ENCODE measurements around the gene TMUB2.

The TMUB2 gene

GRCh38 chr17:44176671-44177501, 9.9 kb upstream of the TMUB2 start:
- no peak for DNase-seq (ENCODE audit: low read depth in 2 of 2, low spot score in 1 of 2)

GRCh38 chr17:44177640-44178039, 9.1 kb upstream of the TMUB2 start:
- no peak for DNase-seq (ENCODE audit: low read depth in 2 of 2, low spot score in 1 of 2)

DNA sequence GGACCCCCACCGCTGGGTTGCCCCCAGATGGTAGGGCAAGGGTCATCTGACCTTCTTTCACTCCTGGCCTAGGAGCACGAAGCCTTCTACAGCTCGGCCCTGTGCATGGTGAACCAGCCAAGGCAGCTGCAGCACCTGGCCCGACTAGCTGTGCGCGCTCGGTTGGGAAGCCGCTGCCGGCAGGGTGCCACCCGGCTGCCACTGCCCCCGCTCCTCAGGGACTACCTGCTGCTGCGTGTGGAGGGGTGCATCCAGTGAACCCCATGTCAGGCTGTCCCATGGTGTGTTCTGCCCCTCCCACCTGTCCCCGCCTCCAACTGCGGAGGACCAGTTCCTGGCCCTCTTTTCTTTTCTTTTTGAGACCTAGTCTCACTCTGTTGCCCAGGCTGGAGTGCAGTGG, 8.6 kb upstream of the TMUB2 start:
- DNase-seq (ENCODE audit: low read depth in 2 of 2, low spot score in 1 of 2): no peak

GRCh38 chr17:44183024-44183423, 3.7 kb upstream of the TMUB2 start:
- no peak for DNase-seq (ENCODE audit: low read depth in 2 of 2, low spot score in 1 of 2)

DNA sequence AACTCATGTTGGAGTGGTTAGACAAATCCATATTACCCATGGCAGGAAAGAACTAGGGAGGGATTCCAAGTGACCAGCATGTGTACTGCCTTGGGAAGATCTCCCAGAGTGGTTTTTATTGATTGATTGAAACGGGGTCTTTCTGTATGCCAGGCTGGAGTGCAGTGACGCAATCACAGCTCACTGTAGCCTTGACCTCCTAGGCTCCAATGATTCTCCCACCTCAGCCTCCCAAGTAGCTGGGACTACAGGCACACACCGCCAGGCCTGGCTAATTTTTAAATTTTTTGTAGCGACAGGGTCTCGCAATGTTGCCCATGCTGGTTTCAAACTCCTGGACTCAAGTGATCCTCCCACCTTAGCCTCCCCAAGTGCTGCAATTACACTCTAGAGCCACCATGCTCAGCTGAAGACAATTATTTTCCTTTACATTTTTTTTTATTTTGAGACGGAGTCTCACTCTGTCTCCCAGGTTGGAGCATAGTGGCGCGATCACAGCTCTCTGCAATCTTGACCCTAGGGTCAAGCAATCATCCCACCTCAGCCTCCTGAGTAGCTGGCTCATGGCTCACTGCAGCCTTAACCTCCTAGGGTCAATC, 2.5 kb upstream of the TMUB2 start:
- DNase-seq (ENCODE audit: low read depth in 2 of 2, low spot score in 1 of 2): no peak

DNA sequence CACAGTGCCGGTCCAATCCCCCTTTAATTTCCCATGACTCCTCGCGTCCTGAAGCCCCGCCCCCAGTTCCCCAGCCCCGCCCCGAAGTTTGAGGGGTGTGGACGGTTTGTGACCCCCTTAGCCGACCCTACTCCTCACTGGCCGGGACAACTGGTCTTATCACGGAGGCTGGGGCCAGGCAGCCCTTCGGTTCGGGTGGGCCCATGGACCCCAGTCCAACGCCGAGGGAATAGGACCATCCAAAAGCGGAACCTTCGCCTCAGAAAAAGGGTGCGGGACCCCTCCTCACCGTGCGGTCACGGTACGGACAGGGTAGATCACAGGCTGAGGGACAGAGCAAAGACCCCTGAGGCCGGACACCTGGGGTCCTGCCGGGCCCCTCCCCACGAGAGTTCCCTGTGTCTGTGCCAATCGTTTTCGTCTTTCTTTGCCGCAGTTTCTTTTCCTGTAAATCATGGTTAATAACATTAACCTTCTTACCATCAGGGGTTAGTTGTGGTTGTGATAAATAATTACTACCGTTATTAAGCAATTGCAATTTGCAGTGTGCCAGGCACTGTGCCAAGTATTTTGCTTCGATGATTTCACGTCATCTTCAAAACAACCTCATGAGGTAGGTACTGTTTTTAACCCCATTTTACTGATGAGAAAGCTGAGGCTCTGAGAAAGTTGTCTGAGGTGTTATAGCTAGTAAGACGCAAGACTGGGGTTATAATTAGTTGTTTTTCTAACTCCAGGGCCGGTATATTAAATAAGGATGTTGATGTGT, 543 bp downstream of the TMUB2 start:
- DNase-seq (ENCODE audit: low read depth in 2 of 2, low spot score in 1 of 2): no peak

GRCh38 chr17:44188576-44189403, 2.0 kb downstream of the TMUB2 start:
- no peak for DNase-seq (ENCODE audit: low read depth in 2 of 2, low spot score in 1 of 2)

DNA sequence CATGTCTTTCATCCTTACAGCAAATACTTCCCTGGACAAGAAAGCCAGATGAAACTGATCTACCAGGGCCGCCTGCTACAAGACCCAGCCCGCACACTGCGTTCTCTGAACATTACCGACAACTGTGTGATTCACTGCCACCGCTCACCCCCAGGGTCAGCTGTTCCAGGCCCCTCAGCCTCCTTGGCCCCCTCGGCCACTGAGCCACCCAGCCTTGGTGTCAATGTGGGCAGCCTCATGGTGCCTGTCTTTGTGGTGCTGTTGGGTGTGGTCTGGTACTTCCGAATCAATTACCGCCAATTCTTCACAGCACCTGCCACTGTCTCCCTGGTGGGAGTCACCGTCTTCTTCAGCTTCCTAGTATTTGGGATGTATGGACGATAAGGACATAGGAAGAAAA, 3.7 kb downstream of the TMUB2 start:
- no peak for DNase-seq (ENCODE audit: low read depth in 2 of 2, low spot score in 1 of 2)

- no peak for DNase-seq (ENCODE audit: low read depth in 2 of 2, low spot score in 1 of 2)
Measured at GRCh38 chr17:44191369-44191768, 4.6 kb downstream of the TMUB2 start.

- no peak for DNase-seq (ENCODE audit: low read depth in 2 of 2, low spot score in 1 of 2)
Measured at GRCh38 chr17:44191941-44192496, 5.2 kb downstream of the TMUB2 start.

DNA sequence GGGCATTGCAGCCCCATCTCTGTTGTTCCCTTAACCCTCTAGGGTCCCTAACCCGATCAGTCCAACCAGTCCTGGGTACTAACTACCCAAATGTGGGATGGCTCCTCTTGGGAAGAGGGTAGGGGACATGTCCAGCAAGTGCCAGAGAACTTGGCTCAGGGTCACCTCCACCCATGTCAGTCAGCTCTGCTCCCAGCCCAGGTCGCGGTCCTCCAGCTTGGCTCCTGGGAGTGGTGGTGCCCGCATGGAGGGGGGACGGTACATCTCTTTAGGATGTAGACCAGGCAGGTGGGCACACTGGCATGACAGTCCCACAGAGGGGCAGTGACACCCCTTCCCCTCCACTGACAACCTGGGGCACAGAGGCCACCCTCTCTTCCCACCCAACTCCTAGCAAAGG, 6.0 kb downstream of the TMUB2 start:
- DNase-seq (ENCODE audit: low read depth in 2 of 2, low spot score in 1 of 2): no peak

DNA sequence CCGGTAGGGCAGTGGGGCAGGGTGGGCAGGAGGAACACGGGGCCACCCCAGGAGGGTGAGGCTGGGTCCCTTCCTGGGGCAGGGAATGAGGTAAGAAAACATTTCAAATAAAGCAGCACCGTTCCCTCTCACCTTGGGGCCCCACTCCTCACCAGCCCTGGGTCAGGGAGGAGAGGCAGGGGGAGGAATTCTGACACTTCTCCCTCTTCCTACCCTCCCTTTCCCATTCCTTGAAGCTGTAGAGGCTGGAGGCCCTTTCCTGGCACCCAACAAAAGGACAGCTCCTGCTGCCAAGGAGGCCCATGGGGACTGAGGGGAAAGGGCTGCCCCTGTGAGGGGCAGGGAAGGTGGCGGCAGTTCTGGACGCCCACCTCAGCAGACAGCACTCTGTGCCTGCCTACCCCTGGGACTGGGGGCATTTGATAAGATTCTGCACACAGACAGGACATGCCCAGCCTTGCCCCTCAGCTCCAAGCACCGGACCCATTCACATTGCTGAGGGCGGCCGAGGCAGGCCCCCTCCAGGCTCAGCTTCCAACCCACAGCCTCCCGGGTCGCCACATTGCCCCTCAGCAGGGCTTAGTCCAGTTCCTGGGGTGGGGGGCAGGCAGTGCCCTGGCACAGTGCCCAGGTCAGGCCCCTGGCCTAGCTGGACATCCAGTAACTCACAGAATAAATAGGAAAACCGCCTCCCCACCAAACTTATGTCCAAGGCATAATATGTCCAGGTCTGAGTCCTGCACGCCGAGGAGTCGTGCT, 6.7 kb downstream of the TMUB2 start:
- no peak for DNase-seq (ENCODE audit: low read depth in 2 of 2, low spot score in 1 of 2)

- DNase-seq (ENCODE audit: low read depth in 2 of 2, low spot score in 1 of 2): no peak
Measured at GRCh38 chr17:44197107-44197506, 10.3 kb downstream of the TMUB2 start.

- peak in 1 of 2 donors; percentile 11 for DNase-seq (ENCODE audit: low read depth in 2 of 2, low spot score in 1 of 2)
Measured at GRCh38 chr17:44197980-44198720, 11.4 kb downstream of the TMUB2 start.

GRCh38 chr17:44198721-44199552, 12.2 kb downstream of the TMUB2 start:
- DNase-seq (ENCODE audit: low read depth in 2 of 2, low spot score in 1 of 2): peak in 1 of 2 donors; percentile 26

DNA sequence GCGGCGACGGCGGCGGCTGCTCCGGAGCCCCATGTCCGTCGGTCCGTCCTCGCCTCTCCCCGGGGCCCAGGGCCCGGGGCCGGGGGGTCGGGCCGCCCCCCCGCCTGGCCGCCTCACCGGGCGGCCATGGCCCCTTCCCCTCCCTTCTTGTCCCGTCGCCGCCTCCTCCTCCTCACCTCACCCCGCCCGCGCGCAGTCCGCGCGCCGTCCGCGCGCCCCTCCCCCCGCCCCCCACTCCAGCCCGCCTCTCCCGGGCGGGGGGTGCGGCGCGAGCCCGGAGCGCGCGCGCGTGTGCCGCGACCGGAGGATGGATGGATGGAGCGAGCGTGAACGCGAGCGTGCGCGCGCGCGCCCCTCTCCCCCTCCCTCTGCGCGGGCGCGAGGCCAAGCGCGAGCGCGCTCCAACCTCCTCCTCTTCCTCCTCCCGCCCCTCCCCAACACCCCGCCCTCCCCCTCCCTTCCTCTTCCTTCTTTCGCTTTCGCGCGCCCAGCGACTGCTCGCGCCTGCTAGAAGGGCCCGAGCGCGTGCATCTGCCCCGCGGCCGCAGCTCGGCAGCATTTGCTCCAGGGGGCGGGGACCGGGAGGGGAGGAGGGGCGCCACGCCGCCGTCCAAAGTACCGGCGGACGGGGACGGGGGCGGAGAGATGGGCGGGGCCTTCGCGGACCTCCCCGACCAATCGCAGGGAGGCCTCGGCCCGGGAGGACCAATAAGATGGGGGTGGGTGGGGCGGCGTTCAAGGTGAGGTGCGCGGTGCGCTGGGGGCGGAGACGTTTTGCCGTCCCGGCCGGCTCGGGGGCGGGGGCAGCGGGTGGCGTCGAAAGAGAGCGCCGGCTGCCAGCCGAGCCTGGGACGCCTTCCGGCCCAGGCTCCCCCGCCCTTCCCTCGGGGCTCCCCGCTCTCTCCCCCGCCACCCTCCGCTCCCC, 13.0 kb downstream of the TMUB2 start, which contains the start of gene ATXN7L3:
Gene ATXN7L3, minus strand, starts transcription at position 332 of the 925 bp plus-strand sequence. CDS start 1,814 bp downstream, outside the sequence.
- peak; percentile 99 for DNase-seq (ENCODE audit: low read depth in 2 of 2, low spot score in 1 of 2)

DNA sequence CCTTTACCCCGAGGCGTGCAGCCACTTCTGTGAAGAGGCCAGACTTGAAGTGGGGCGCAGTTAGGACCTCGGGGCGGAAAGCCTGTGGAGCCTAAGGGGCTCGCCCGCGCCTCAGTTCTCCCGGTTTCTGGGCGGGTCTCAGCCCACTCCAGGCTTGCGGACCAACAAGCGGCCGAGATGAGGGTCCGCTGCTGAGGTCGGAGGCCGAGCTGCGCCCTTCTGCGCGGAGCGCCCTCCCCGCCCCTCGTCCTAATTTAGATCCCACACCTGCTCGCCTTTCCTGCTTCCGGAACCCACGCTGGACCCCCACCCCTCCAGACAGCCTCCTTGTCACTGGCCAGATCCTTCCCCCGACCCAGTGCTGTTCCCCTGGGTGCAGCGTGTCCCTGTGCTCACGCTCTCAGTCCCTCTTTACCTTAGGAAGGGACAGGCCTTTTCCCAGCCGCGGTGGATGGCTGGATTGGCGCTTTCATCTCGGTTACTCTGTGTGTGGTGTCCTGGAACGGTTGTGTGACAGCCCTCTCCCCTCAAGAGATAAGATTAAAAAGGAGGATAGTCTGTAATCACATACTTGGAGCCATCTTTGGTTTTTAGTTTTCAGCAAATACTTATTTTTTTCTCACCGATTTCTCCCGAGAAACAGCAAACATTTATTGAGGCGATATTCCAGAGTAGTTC, 13.8 kb downstream of the TMUB2 start:
- no peak for DNase-seq (ENCODE audit: low read depth in 2 of 2, low spot score in 1 of 2)
